IPS DF 4.7 (cell line): ENCODE data around the gene PTPRM.

Experiments used
- DNase-seq: peaks from one replicate; pipeline ENCODE4 v3.0.0-alpha.2; 2013; ENCODE audit warnings: low spot score; ENCODE audit errors: extremely low read depth

Gene PTPRM

GRCh38 chr18:8380006-8380405 is 812.9 kb downstream of the PTPRM start:
- no peak for DNase-seq

DNA sequence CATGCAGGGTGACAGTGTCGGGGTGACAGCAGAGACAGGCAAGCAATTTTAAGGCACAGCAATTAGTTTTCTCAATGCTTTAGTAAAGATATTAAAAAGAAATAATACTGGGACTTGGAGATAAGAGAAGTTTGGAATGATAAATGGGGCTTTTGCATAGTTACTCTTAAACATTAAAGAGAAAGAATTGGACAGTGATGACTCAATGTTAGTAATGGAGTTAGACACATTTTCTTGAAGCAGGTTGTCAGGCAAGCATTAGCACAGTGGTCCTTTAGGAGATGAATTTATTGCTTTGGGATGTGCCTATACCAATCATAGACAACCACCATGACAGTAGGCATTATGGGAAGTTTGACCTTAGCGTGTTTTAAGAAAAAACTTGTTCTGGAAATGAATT is 813.8 kb downstream of the PTPRM start:
- DNase-seq: no peak

- DNase-seq: no peak
These were observed 814.8 kb downstream of the PTPRM start for GRCh38 chr18:8381821-8382459.

DNA sequence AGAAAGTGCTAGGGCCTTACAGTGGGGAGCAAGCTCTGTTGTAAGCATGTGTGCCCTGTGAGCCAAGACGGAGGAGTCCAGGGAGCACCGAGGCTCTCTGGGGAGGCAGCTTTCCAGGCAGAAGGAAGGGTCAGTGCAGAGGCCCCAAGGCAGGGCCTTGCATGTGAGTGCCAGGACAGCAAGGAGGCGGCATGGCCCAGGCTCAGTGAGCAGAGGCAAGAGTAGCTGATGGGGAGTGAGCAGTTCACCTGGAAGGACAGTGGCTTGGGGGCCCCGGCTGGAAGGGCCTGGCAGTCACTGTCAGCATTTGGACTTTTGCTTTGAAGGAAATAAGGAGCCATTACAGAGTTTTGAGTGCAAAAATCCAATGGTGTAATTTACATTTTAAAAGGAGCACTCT is 818.3 kb downstream of the PTPRM start:
- no peak for DNase-seq

DNA sequence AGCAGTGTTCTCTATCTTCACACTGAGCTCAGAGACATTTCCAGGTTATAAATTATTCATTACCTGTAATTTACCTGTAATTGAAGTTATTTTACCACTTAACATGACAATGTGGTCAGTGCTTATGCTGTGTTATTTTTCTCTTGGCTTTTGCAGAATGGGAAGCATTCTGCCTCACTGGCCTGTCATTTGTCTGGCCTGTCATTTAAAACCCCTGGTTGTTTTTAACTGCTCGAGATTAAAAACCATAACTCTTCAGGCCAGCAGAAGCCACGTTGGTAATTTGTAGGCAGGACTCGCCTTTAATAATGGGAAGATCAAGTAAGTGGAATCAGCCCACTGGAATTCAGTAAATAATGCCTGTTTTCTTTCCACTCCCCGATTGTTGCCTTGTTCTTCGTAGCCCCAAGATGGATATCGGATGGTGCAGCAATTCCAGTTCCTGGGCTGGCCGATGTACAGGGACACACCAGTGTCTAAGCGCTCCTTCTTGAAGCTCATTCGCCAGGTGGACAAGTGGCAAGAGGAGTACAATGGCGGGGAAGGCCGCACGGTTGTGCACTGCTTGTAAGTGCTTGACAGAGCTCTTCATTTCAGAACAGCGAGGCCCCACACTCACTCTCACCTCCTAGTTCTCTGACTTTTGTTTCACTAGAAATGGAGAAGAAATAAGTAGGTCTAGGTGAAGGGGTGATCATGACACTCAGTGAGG is 819.7 kb downstream of the PTPRM start:
- no peak for DNase-seq

DNA sequence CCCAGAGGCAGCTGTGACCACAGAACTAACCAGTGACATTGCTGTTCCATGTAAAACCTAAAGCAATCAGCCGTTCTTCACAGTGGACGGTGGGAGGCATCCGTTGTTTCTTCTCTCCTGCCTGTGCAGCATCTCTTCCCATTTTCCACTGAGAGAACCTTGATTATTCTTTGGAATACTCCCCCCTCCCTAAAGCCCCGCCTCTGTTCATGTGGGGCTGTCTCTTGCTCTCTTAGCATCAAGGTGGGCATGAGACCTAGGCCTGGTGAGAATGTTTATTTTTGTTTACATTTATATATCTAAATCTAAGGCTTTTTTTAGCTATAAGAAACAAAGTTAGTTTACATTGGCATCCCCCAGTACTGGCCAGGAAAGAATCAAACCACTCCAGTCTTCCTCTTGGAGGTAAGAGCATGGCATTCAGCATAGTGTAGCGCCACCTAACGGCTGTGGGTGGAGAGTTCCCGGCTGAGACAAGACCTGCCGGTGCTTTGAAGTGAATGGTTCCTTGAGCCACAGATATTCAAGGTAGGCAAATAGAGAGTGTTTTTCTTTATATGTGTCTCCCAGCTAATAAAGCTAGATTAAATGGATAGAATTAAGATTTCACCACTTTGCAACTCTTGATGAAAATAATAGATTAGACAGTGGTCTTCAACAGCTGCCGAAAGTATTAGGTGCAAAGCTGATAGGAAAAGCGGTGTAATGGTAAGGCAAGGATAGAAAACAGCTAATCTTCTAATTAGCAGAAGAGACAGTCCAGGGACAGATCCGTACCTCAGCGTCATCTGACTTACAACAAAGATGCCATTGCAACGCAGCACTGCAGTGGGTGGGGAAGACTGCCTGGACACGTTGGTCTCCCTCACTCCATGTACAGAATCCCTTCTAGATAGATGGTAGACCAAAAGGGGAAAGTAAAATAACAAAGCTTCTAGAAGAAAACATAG is 822.5 kb downstream of the PTPRM start:
- DNase-seq: peak; percentile 56

GRCh38 chr18:8391068-8391467 is 824.0 kb downstream of the PTPRM start:
- DNase-seq: no peak

- DNase-seq: no peak
These were observed 829.1 kb downstream of the PTPRM start for GRCh38 chr18:8396254-8396653.

DNA sequence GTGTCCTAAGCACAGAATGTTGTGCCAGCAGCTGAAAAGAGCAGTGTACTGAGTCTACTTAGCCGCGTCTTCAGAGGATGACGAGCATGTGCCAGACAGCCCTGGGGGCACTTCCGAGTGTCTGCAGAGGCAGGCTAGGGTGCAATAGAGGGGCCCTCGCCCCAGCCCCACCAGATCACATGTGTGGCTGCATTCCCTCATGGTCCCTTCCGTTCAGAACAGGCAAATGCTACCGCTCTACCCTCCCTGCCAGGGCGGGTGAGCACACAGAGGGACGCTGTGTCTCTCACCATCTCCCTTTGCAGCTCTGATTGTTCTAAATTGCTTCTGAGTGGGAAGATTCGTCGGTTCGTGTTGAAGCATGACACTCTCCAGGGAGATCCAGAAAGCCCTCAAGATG is 829.9 kb downstream of the PTPRM start:
- no peak for DNase-seq

GRCh38 chr18:8399138-8399537 is 832.0 kb downstream of the PTPRM start:
- no peak for DNase-seq

- no peak for DNase-seq
These were observed 833.2 kb downstream of the PTPRM start for GRCh38 chr18:8400193-8400752.

GRCh38 chr18:8400825-8401224 is 833.7 kb downstream of the PTPRM start:
- DNase-seq: no peak

DNA sequence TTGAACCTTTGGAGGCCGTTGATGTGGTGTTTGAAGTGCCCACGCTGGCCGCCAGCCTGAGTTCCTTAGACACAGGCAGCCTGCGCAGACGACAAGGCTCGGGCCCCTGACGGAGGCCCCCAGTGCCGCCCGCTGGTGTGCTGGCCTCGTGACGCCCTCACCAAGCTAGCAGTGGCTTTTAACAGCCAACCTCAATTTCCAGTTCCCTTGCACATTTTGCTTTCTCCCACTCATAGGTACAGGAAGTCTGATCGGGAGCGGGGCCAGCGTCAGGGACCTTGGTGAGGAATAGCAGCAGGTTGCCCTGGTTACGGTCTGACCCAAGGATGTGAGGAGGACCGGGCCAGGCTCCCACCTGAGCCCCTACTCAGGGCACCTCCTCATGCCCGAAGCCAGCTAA is 834.5 kb downstream of the PTPRM start:
- DNase-seq: no peak

- DNase-seq: no peak
These were observed 835.1 kb downstream of the PTPRM start for GRCh38 chr18:8402237-8402636.

DNA sequence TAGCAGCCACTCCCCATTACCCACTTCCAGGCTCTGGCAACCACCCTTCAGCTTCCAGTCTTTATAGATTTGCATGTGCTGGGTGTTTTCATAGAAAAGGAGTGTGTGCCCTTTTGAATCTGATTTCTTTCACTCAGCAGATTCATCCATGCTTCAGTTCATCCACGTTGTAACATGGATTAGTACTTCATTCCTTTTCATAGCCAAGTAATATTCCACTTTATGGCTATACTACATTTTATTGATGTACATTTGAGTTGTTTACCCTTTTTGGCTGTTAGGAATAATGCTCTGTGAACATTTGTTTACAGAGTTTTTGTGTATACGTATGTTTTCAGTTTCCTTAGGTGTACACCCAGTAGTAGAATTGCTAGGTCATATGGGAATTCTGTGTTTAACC is 836.6 kb downstream of the PTPRM start:
- no peak for DNase-seq

GRCh38 chr18:8406186-8406867 is 839.2 kb downstream of the PTPRM start:
- no peak for DNase-seq

GRCh38 chr18:8406868-8407250 is 839.7 kb downstream of the PTPRM start:
- no peak for DNase-seq

DNA sequence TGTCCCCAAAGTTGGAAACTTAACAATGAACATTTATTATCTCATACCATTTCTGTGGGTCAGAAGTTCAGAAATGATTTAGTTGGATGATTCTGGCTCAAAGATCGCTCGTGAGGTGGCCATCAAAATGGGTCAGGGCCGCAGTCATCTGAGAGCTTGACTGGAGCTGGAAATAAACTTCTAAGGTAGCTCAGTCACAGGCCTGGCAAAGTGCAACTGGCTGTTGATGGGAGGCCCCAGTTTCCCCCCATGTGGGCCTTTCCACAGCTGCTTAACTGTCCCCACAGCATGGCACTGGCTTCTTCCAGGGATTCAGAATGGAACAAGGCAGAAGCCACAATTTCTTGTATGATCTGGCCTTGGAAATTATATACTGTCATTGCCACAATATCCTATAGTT is 842.0 kb downstream of the PTPRM start:
- no peak for DNase-seq

- DNase-seq: no peak
These were observed 844.4 kb downstream of the PTPRM start for GRCh38 chr18:8411492-8411891.

DNA sequence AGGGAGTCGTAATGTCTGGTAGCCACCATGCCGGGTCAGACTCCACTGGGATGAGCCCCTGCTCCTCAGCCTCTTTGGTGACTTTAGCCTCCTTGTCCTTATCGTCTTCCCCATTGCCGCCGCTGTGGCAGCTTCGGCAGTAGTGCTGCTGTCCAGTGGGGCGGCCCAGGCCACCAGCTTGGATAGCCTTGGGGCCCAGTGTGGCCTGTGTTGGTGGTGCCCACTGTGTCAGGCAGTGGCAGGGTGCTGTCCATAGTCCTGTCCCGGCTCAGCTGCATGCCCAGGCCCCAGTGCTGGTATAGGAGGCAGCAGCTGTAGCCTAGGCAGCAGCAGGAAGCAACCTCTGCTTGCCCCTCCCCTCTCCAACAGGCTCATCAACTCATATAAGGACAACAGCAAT is 845.0 kb downstream of the PTPRM start:
- no peak for DNase-seq

DNA sequence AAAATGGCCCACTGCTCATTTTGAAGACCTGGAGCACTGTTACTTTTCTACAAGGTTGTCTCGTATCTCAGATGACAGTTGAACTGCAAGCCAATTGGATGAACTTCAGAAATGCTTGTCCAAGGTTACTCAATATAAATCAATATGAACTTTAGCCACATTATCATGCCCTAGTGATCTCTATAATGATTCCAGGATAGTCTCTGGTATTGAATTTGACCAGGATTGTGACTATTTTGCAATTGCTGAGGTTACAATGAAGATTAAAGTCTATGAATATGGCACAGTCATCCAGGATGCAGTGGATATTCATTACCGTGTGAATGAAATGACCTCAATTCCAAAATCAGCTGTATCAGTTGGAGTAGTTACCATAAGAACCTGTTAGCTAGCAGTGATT is 846.1 kb downstream of the PTPRM start:
- DNase-seq: no peak
